Bronchial epithelial cell (primary cell): Measurements from ENCODE around the gene PRPF40A. TPM values are rescaled to one million over a fixed set of nuclear protein-coding genes. Genes with fewer than 3 reads are reported as not detected.
A peak's percentile ranks its signal among the peaks of the same experiment; 100 is the strongest.

Experiments
- DNase-seq: peaks from one replicate; pipeline ENCODE4 v3.0.0-alpha.2; 2010; ENCODE audit warnings: low read depth
- FAIRE-seq: peaks from 2 replicates; lab custom pipeline; 2011; peaks lifted over from hg19 to GRCh38; lab: Jason Lieb, UNC
- H3K27me3 ChIP-seq: 2 replicates; pipeline ENCODE4 v1.5.1; 2011; ENCODE audit warnings: low read length; ENCODE audit not compliant: control insufficient read depth, insufficient read depth
- H3K36me3 ChIP-seq: 2 replicates; pipeline ENCODE4 v1.5.1; 2011; ENCODE audit warnings: low read length; ENCODE audit not compliant: control insufficient read depth, insufficient read depth
- H3K4me3 ChIP-seq: 2 replicates; pipeline ENCODE4 v1.5.1; 2011; ENCODE audit warnings: mild to moderate bottlenecking, low read depth, low read length, control low read depth
- total RNA-seq: library from RNA; depleted of rRNA; stranded (reverse); fragments of >200 nt; gene quantifications from 2 replicates; pipeline ENCODE4 v1.2.1, GENCODE V29; 2014
- TF ChIP-seq, protein P1 (sequence below): IDR thresholded peaks from 2 replicates; pipeline ENCODE4 v1.5.1; 2011; ENCODE audit warnings: mild to moderate bottlenecking, moderate library complexity, low read length, control low read depth, inconsistent platforms; ENCODE audit not compliant: insufficient read depth, severe bottlenecking

The PRPF40A gene
- total RNA-seq, 1 donor from 2014 or later = 107 TPM

- Histone ChIP-seq H3K36me3 (no peaks in the 10 kb centered on the region), H3K4me3 (no peak overlapping the region), H3K27me3 (no peaks in the 10 kb centered on the region)
- DNase-seq (no peak), FAIRE-seq (no peak)
- TF ChIP-seq, protein P1, sequence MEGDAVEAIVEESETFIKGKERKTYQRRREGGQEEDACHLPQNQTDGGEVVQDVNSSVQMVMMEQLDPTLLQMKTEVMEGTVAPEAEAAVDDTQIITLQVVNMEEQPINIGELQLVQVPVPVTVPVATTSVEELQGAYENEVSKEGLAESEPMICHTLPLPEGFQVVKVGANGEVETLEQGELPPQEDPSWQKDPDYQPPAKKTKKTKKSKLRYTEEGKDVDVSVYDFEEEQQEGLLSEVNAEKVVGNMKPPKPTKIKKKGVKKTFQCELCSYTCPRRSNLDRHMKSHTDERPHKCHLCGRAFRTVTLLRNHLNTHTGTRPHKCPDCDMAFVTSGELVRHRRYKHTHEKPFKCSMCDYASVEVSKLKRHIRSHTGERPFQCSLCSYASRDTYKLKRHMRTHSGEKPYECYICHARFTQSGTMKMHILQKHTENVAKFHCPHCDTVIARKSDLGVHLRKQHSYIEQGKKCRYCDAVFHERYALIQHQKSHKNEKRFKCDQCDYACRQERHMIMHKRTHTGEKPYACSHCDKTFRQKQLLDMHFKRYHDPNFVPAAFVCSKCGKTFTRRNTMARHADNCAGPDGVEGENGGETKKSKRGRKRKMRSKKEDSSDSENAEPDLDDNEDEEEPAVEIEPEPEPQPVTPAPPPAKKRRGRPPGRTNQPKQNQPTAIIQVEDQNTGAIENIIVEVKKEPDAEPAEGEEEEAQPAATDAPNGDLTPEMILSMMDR = no peak
Measured at GRCh38 chr2:152695763-152696162, 21.5 kb downstream of the PRPF40A start.

- H3K27me3 ChIP-seq = no peaks in the 10 kb centered on the region
- TF ChIP-seq, protein P1 = no peak
- FAIRE-seq (no peak), DNase-seq (peak; percentile 17)
- no peak overlapping the region for H3K4me3 ChIP-seq
- H3K36me3 ChIP-seq = no peaks in the 10 kb centered on the region
Measured at GRCh38 chr2:152694161-152694661, 23.1 kb downstream of the PRPF40A start.

DNA sequence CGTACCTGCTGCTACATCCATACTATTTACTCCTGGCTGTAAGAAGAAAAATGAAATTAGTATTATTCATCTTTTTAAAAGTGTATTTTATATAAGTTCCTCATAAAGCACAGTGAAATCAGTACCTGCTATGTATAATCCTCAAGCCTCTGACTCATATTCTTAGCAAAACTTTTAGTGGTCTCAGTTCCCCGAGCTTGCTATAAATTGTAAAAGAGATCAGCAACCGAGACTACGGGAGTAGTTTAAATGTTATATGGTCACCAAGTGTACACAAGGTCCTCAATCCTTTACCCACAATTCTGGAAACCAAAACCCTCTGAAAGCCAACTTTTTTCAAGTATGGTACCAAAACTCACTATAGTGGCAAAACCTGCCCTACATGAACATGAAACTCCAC, 24.2 kb downstream of the PRPF40A start:
- FAIRE-seq = no peak
- Histone ChIP-seq H3K27me3 (no peaks in the 10 kb centered on the region), H3K36me3 (no peaks in the 10 kb centered on the region), H3K4me3 (no peak overlapping the region)
- TF ChIP-seq, protein P1 = no peak
- no peak for DNase-seq

GRCh38 chr2:152686321-152686720, 30.9 kb downstream of the PRPF40A start:
- no peak for DNase-seq
- Histone ChIP-seq H3K36me3 (peaks cover 4% of the 10 kb centered on the region), H3K27me3 (no peaks in the 10 kb centered on the region), H3K4me3 (no peak overlapping the region)
- TF ChIP-seq, protein P1 = no peak
- no peak for FAIRE-seq

DNA sequence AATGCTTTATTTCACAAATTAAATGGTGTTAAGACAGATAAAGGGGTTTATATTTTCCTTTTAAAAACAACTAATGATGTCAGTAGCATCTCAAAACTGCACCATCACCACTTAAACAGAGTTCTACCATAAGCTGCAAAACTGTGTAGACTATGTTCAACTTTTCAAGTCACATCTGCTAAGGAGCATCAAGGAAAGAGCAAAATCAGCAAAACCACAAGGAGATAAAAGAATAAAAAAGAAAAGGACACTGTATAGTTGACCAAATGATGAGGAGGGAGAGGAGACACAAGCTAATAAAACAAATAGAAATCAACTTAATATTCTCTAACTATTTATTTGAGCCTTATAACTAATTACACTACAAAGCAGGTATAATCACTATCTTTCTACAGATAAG, 33.9 kb downstream of the PRPF40A start:
- no peak for DNase-seq
- H3K4me3 ChIP-seq = no peak overlapping the region
- peaks cover 4% of the 10 kb centered on the region for H3K36me3 ChIP-seq
- no peaks in the 10 kb centered on the region for H3K27me3 ChIP-seq
- TF ChIP-seq, protein P1 = no peak
- FAIRE-seq = no peak

- peaks cover 3% of the 10 kb centered on the region for H3K36me3 ChIP-seq
- FAIRE-seq = no peak
- H3K4me3 ChIP-seq = no peak overlapping the region
- DNase-seq = no peak
- TF ChIP-seq, protein P1 = no peak
- no peaks in the 10 kb centered on the region for H3K27me3 ChIP-seq
Measured at GRCh38 chr2:152682663-152683062, 34.6 kb downstream of the PRPF40A start.
